Neutrophil (primary cell): ENCODE data around the gene ME1.
"Not testable (repeated sequence)": the region's sequence is repeated elsewhere in the genome, so short reads cannot be mapped to it uniquely, and the experiment has no call there.

Experiments
- H3K27ac ChIP-seq: fragments of 200-600 bp; sonication (generic); 2 replicates; pipeline ENCODE4 v1.5.1; 2016; ENCODE audit warnings: mild to moderate bottlenecking, moderate library complexity
- H3K27me3 ChIP-seq: fragments of 200-600 bp; sonication (generic); 2 replicates; pipeline ENCODE4 v1.6.0; 2016; ENCODE audit warnings: mild to moderate bottlenecking
- H3K36me3 ChIP-seq: fragments of 200-600 bp; sonication (generic); 2 replicates; pipeline ENCODE4 v1.5.1; 2017
- H3K4me1 ChIP-seq, 2 experiments: fragments of 200-600 bp in 1 of 2; sonication (generic) in 1 of 2; 1 replicate in 1 of 2; 2 replicates in 1 of 2; pipeline versions ENCODE4 v1.5.1 to v1.6.1; 2013 to 2016; ENCODE audit warnings: low read depth in 1 of 2, low read length in 1 of 2, mild to moderate bottlenecking in 1 of 2, moderate library complexity in 1 of 2; ENCODE audit not compliant: control insufficient read depth in 1 of 2, insufficient read depth in 1 of 2
- H3K4me3 ChIP-seq, 2 experiments: fragments of 200-600 bp in 1 of 2; sonication (generic) in 1 of 2; 1 replicate in 1 of 2; 2 replicates in 1 of 2; pipeline ENCODE4 v1.5.1; 2013 to 2016; ENCODE audit warnings: low read depth in 1 of 2, low read length in 1 of 2, mild to moderate bottlenecking in 1 of 2, moderate library complexity in 1 of 2
- H3K9me3 ChIP-seq: fragments of 200-600 bp; sonication (generic); 2 replicates; pipeline ENCODE4 v1.5.1; 2016
- TF ChIP-seq, protein P1 (sequence below): fragments of 200-600 bp; sonication (generic); IDR thresholded peaks from 2 replicates; pipeline ENCODE4 v1.5.1; 2016; ENCODE audit warnings: antibody characterized with exemption

ME1 gene

DNA sequence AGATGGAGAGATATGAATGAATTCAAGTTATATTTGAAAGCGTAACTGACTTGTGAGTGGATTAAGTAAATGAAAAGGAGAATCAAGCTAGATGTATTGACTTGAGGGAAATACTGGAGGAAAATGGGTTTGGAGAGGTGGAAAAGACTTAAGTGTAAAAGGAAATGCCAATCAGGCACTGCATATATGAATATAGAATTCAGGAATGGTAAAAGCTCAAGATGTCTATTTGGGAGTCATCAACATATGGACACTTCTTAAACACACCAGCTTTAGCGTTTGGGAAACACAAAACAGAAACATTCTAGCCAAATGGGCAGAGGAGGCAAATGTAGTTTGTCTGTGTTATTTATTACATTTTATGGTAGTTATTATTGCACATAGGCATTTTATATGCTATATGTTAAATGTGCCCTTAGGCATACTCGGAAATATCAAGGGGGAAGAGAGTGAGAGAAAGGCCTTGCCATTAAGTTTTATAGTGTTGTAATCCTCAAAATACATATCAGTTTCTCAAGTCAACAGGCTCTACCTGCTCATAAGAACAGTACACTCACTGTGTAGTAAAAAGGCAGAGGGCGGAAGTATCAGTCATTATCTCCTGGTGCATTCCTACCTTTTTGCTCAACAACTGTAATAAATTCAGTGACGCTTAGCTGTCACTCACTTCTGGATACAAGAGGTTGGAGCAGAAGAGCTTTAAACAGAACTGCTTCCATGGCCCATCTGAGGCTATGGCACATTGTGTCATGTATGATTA, 33.7 kb upstream of the ME1 start:
- Histone ChIP-seq H3K27ac (no peak overlapping the region), H3K27me3 (no peaks in the 10 kb centered on the region), H3K4me3 (no peak overlapping the region), H3K4me1 (no peaks in the 10 kb centered on the region), H3K36me3 (no peaks in the 10 kb centered on the region), H3K9me3 (no peaks in the 10 kb centered on the region)
- TF ChIP-seq, protein P1, sequence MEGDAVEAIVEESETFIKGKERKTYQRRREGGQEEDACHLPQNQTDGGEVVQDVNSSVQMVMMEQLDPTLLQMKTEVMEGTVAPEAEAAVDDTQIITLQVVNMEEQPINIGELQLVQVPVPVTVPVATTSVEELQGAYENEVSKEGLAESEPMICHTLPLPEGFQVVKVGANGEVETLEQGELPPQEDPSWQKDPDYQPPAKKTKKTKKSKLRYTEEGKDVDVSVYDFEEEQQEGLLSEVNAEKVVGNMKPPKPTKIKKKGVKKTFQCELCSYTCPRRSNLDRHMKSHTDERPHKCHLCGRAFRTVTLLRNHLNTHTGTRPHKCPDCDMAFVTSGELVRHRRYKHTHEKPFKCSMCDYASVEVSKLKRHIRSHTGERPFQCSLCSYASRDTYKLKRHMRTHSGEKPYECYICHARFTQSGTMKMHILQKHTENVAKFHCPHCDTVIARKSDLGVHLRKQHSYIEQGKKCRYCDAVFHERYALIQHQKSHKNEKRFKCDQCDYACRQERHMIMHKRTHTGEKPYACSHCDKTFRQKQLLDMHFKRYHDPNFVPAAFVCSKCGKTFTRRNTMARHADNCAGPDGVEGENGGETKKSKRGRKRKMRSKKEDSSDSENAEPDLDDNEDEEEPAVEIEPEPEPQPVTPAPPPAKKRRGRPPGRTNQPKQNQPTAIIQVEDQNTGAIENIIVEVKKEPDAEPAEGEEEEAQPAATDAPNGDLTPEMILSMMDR, result no peak

DNA sequence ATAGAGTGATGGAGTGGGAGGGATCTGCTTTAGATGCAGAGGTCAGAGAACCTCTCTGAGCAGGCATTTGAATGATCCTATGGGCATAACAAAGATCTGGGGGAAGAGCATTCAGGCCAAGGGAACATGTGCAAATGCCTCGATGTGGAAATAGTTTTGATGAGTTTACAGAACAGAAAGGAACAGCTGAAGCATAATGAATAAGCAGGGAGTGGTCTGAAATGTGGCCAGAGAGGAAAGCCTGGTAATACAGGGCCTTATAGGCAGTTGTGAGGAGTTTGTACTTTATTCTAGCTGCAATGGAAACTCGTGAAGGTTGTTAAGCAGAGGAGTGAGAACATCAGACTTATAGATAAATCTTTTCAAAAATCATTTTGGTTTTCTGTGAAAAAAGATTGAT, 33.0 kb upstream of the ME1 start:
- H3K27ac ChIP-seq, result no peak overlapping the region
- H3K4me3 ChIP-seq, result no peak overlapping the region
- no peaks in the 10 kb centered on the region for H3K36me3 ChIP-seq
- TF ChIP-seq, protein P1, result no peak
- H3K4me1 ChIP-seq, result no peaks in the 10 kb centered on the region
- no peaks in the 10 kb centered on the region for H3K27me3 ChIP-seq
- no peaks in the 10 kb centered on the region for H3K9me3 ChIP-seq

DNA sequence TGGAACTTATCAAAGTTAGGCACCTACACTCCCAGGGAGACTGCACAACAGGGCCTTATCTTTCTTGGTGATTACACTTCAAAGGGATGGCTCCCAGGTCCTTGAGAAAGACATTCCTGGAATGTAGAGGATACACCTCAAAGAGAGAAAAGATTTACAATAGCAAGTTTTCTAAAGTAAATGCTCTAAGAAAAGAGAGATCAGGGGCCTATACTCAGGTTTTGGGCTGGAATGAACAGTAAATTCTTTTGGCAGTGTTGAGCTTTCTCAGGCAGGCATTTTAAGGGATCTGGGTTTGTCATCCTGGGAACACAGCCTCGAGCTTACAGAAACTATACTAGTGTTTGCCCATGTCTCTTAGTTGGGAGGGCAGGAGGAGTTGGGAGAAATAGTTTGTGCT, 31.7 kb upstream of the ME1 start:
- Histone ChIP-seq H3K4me3 (no peak overlapping the region), H3K4me1 (no peaks in the 10 kb centered on the region), H3K9me3 (no peaks in the 10 kb centered on the region), H3K36me3 (no peaks in the 10 kb centered on the region), H3K27ac (no peak overlapping the region), H3K27me3 (no peaks in the 10 kb centered on the region)
- TF ChIP-seq, protein P1, result no peak

DNA sequence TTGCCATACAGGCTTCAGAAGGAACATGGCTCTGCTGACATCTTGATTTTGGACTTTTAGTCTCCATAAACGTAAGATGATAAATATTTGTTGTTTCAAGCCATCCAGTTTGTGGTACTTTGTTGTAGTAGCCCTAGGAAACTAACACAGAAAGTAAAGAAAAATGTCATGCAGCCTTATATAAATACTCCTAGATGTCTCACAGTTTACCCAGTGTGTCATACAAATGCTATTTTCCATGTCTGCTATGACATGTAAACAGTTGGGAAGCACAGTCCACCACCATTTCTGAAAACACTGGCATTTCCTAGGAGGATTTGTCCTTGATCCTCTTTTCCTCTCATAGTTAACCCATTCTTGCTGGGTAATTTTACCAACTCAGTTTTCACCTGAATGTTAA, 30.6 kb upstream of the ME1 start:
- Histone ChIP-seq H3K9me3 (no peaks in the 10 kb centered on the region), H3K4me1 (no peaks in the 10 kb centered on the region), H3K36me3 (no peaks in the 10 kb centered on the region), H3K4me3 (no peak overlapping the region), H3K27ac (no peak overlapping the region), H3K27me3 (no peaks in the 10 kb centered on the region)
- TF ChIP-seq, protein P1, result no peak

DNA sequence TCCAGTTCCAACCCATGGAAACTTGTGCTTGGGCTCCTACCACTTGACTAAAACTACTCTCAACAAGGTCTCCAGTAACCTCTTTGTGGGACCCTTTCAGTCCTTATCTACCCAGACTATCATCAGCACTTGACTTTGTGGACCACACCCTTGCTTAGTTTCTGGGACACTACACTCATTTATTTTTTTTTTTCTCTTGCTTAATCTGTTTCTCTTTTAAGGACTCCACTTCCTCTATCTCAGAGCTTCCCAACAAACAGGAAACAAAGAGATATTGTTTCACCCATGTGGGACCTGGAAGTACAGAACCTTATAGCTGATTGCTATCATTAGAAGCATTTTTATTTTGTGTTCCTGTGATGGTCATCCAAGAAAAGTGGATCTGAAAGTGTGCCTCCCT, 28.8 kb upstream of the ME1 start:
- TF ChIP-seq, protein P1, result no peak
- H3K4me1 ChIP-seq, result no peaks in the 10 kb centered on the region
- H3K4me3 ChIP-seq, result no peak overlapping the region
- H3K27me3 ChIP-seq, result no peaks in the 10 kb centered on the region
- no peaks in the 10 kb centered on the region for H3K9me3 ChIP-seq
- H3K27ac ChIP-seq, result no peak overlapping the region
- H3K36me3 ChIP-seq, result no peaks in the 10 kb centered on the region

DNA sequence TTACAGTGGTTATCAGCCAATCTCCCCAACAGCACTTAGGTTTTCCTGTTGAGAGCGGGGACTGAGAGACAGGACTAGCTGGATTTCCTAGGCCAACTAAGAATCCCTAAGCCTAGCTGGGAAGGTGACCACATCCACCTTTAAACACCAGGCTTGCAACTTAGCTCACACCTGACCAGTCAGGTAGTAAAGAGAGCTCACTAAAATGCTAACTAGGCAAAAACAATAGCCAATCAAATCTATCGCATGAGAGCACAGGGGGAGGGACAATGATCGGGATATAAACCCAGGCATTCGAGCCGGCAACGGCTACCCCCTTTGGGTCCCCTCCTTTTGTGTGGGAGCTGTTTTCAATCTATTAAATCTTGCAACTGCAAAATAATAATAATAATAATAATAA, 19.2 kb upstream of the ME1 start:
- H3K27ac ChIP-seq, H3K36me3 ChIP-seq, H3K4me1 ChIP-seq, H3K9me3 ChIP-seq, H3K27me3 ChIP-seq, H3K4me3 ChIP-seq: not testable (repeated sequence)

DNA sequence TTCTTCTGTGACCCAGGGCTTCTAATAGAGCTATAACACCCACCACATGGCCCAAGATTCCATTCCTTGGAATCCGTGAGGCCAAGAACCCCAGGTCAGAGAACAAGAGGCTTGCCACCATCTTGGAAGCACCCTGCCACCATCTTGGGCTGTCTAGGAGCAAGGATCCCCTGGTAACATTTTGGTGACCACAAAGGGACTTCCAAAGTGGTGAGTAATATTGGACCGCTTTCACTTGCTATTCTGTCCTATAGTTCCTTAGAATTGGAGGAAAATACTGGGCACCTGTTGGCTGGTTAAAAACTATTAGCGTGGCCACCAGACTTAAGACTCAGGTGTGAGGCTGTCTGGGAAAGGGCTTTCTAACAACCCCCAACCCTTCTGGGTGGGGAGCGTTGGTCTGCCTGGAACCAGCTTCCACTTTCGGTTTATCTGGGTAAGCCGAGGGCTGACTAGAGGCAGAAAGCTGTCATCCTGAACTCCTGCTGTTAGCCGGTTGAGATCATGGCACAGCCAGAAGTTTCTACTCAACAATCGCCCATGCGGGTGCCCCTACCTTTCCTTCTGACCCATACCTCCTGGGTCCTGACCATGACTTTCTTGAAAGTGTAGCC, 13.3 kb upstream of the ME1 start:
- not testable (repeated sequence) for H3K4me3 ChIP-seq, H3K9me3 ChIP-seq, H3K4me1 ChIP-seq, H3K27me3 ChIP-seq, H3K27ac ChIP-seq, H3K36me3 ChIP-seq
